ENCODE measurements around the gene GRID1.

GRID1 gene

GRCh38 chr10:86144301-86144700, 222.3 kb downstream of the GRID1 start:
- Histone ChIP-seq H3K27me3 (ENCODE audit: control insufficient read depth in 1 of 2, insufficient read depth in 1 of 2, low read length in 2 of 2) (no peaks in the 10 kb centered on the region), H3K4me1 (ENCODE audit: control insufficient read depth, insufficient read depth, low read depth, low read length) (no peaks in the 10 kb centered on the region), H3K14ac (ENCODE audit: low read length in 2 of 2) (no peak overlapping the region), H4K91ac (ENCODE audit: low read length) (no peak overlapping the region), H2BK120ac (ENCODE audit: low read depth, low read length) (no peak overlapping the region), H3K4me2 (ENCODE audit: low read length, poor library complexity, severe bottlenecking) (no peak overlapping the region), H3K4me3 (ENCODE audit: insufficient read depth in 1 of 2, low read depth in 1 of 2, low read length in 2 of 2) (no peak overlapping the region), H3K27ac (ENCODE audit: low read length, poor library complexity, severe bottlenecking) (no peak overlapping the region), H4K8ac (ENCODE audit: low read length) (no peak overlapping the region), H3K23ac (ENCODE audit: low read length in 2 of 2) (no peak overlapping the region), H2AK5ac (ENCODE audit: low read length, severe bottlenecking) (no peak overlapping the region), H3K79me1 (replicated peaks; ENCODE audit: low read length, poor library complexity, severe bottlenecking) (no peaks in the 10 kb centered on the region), H2AFZ (ENCODE audit: low read depth, low read length) (no peak overlapping the region), H2BK12ac (ENCODE audit: low read length in 2 of 2) (no peak overlapping the region), H2BK5ac (ENCODE audit: low read depth, low read length, poor library complexity, severe bottlenecking) (no peak overlapping the region), H3K18ac (ENCODE audit: low read depth in 1 of 2, low read length in 2 of 2) (no peak overlapping the region), H2BK15ac (ENCODE audit: low read depth, poor library complexity, severe bottlenecking) (no peak overlapping the region), H3K9me3 (ENCODE audit: control insufficient read depth, low read length) (no peaks in the 10 kb centered on the region), H3K4ac (ENCODE audit: low read depth in 1 of 2, low read length in 2 of 2) (no peak overlapping the region), H3K9ac (ENCODE audit: low read length) (no peak overlapping the region), H3K36me3 (ENCODE audit: control insufficient read depth in 1 of 2, insufficient read depth in 2 of 2, low read depth in 1 of 2, low read length in 2 of 2) (no peaks in the 10 kb centered on the region)
- WGBS: 84% methylated on average over 8 of the region's 8 CpGs
- no peak for DNase-seq

GRCh38 chr10:86141896-86142295, 224.7 kb downstream of the GRID1 start:
- H2BK120ac ChIP-seq (ENCODE audit: low read depth, low read length): no peak overlapping the region
- no peak overlapping the region for H2BK5ac ChIP-seq (ENCODE audit: low read depth, low read length, poor library complexity, severe bottlenecking)

GRCh38 chr10:86139066-86139657, 227.4 kb downstream of the GRID1 start:
- DNase-seq: no peak
- Histone ChIP-seq H3K14ac (ENCODE audit: low read length in 2 of 2) (no peak overlapping the region), H3K4me1 (ENCODE audit: control insufficient read depth, insufficient read depth, low read depth, low read length) (no peaks in the 10 kb centered on the region), H2AFZ (ENCODE audit: low read depth, low read length) (no peak overlapping the region), H2AK5ac (ENCODE audit: low read length, severe bottlenecking) (no peak overlapping the region), H2BK120ac (ENCODE audit: low read depth, low read length) (no peak overlapping the region), H3K4me3 (ENCODE audit: insufficient read depth in 1 of 2, low read depth in 1 of 2, low read length in 2 of 2) (no peak overlapping the region), H4K8ac (ENCODE audit: low read length) (no peak overlapping the region), H3K27ac (ENCODE audit: low read length, poor library complexity, severe bottlenecking) (no peak overlapping the region), H3K79me1 (replicated peaks; ENCODE audit: low read length, poor library complexity, severe bottlenecking) (no peaks in the 10 kb centered on the region), H4K91ac (ENCODE audit: low read length) (no peak overlapping the region), H3K9me3 (ENCODE audit: control insufficient read depth, low read length) (no peaks in the 10 kb centered on the region), H3K23ac (ENCODE audit: low read length in 2 of 2) (no peak overlapping the region), H3K18ac (ENCODE audit: low read depth in 1 of 2, low read length in 2 of 2) (no peak overlapping the region), H3K9ac (ENCODE audit: low read length) (no peak overlapping the region), H2BK5ac (ENCODE audit: low read depth, low read length, poor library complexity, severe bottlenecking) (no peak overlapping the region), H3K36me3 (ENCODE audit: control insufficient read depth in 1 of 2, insufficient read depth in 2 of 2, low read depth in 1 of 2, low read length in 2 of 2) (no peaks in the 10 kb centered on the region), H2BK15ac (ENCODE audit: low read depth, poor library complexity, severe bottlenecking) (no peak overlapping the region), H3K4ac (ENCODE audit: low read depth in 1 of 2, low read length in 2 of 2) (no peak overlapping the region), H3K4me2 (ENCODE audit: low read length, poor library complexity, severe bottlenecking) (no peak overlapping the region), H2BK12ac (ENCODE audit: low read length in 2 of 2) (no peak overlapping the region), H3K27me3 (ENCODE audit: control insufficient read depth in 1 of 2, insufficient read depth in 1 of 2, low read length in 2 of 2) (no peaks in the 10 kb centered on the region)
- 61% methylated on average over 11 of the region's 11 CpGs for WGBS

More at GRCh38 chr10:86141896-86142295, 224.7 kb downstream of the GRID1 start:
- H2AFZ ChIP-seq (ENCODE audit: low read depth, low read length): no peak overlapping the region
- no peak overlapping the region for H4K8ac ChIP-seq (ENCODE audit: low read length)
- no peaks in the 10 kb centered on the region for H3K9me3 ChIP-seq (ENCODE audit: control insufficient read depth, low read length)
- H3K36me3 ChIP-seq (ENCODE audit: control insufficient read depth in 1 of 2, insufficient read depth in 2 of 2, low read depth in 1 of 2, low read length in 2 of 2): no peaks in the 10 kb centered on the region
- H3K4ac ChIP-seq (ENCODE audit: low read depth in 1 of 2, low read length in 2 of 2): no peak overlapping the region
- no peak overlapping the region for H3K27ac ChIP-seq (ENCODE audit: low read length, poor library complexity, severe bottlenecking)
- no peaks in the 10 kb centered on the region for H3K79me1 ChIP-seq (replicated peaks; ENCODE audit: low read length, poor library complexity, severe bottlenecking)
- H3K18ac ChIP-seq (ENCODE audit: low read depth in 1 of 2, low read length in 2 of 2): no peak overlapping the region
- H3K4me2 ChIP-seq (ENCODE audit: low read length, poor library complexity, severe bottlenecking): no peak overlapping the region
- H4K91ac ChIP-seq (ENCODE audit: low read length): no peak overlapping the region
- H3K27me3 ChIP-seq (ENCODE audit: control insufficient read depth in 1 of 2, insufficient read depth in 1 of 2, low read length in 2 of 2): no peaks in the 10 kb centered on the region
- no peak for DNase-seq
- H2BK12ac ChIP-seq (ENCODE audit: low read length in 2 of 2): no peak overlapping the region
- no peak overlapping the region for H2BK15ac ChIP-seq (ENCODE audit: low read depth, poor library complexity, severe bottlenecking)
- no peak overlapping the region for H3K9ac ChIP-seq (ENCODE audit: low read length)
- no peak overlapping the region for H3K14ac ChIP-seq (ENCODE audit: low read length in 2 of 2)
- H2AK5ac ChIP-seq (ENCODE audit: low read length, severe bottlenecking): no peak overlapping the region
- 82% methylated on average over 4 of the region's 5 CpGs for WGBS
- H3K4me1 ChIP-seq (ENCODE audit: control insufficient read depth, insufficient read depth, low read depth, low read length): no peaks in the 10 kb centered on the region
- no peak overlapping the region for H3K4me3 ChIP-seq (ENCODE audit: insufficient read depth in 1 of 2, low read depth in 1 of 2, low read length in 2 of 2)
- H3K23ac ChIP-seq (ENCODE audit: low read length in 2 of 2): no peak overlapping the region

GRCh38 chr10:86138551-86139065, 228.0 kb downstream of the GRID1 start:
- Histone ChIP-seq H3K27ac (ENCODE audit: low read length, poor library complexity, severe bottlenecking) (no peak overlapping the region), H2BK12ac (ENCODE audit: low read length in 2 of 2) (no peak overlapping the region), H3K4me3 (ENCODE audit: insufficient read depth in 1 of 2, low read depth in 1 of 2, low read length in 2 of 2) (no peak overlapping the region), H2AK5ac (ENCODE audit: low read length, severe bottlenecking) (no peak overlapping the region), H3K14ac (ENCODE audit: low read length in 2 of 2) (no peak overlapping the region), H3K4me1 (ENCODE audit: control insufficient read depth, insufficient read depth, low read depth, low read length) (no peaks in the 10 kb centered on the region), H3K23ac (ENCODE audit: low read length in 2 of 2) (no peak overlapping the region), H2BK15ac (ENCODE audit: low read depth, poor library complexity, severe bottlenecking) (no peak overlapping the region), H4K8ac (ENCODE audit: low read length) (no peak overlapping the region), H2BK120ac (ENCODE audit: low read depth, low read length) (no peak overlapping the region), H3K27me3 (ENCODE audit: control insufficient read depth in 1 of 2, insufficient read depth in 1 of 2, low read length in 2 of 2) (no peaks in the 10 kb centered on the region), H2BK5ac (ENCODE audit: low read depth, low read length, poor library complexity, severe bottlenecking) (no peak overlapping the region), H3K9ac (ENCODE audit: low read length) (no peak overlapping the region), H3K4ac (ENCODE audit: low read depth in 1 of 2, low read length in 2 of 2) (no peak overlapping the region), H3K79me1 (replicated peaks; ENCODE audit: low read length, poor library complexity, severe bottlenecking) (no peaks in the 10 kb centered on the region), H2AFZ (ENCODE audit: low read depth, low read length) (no peak overlapping the region), H4K91ac (ENCODE audit: low read length) (no peak overlapping the region), H3K9me3 (ENCODE audit: control insufficient read depth, low read length) (no peaks in the 10 kb centered on the region), H3K18ac (ENCODE audit: low read depth in 1 of 2, low read length in 2 of 2) (no peak overlapping the region), H3K36me3 (ENCODE audit: control insufficient read depth in 1 of 2, insufficient read depth in 2 of 2, low read depth in 1 of 2, low read length in 2 of 2) (no peaks in the 10 kb centered on the region), H3K4me2 (ENCODE audit: low read length, poor library complexity, severe bottlenecking) (no peak overlapping the region)
- DNase-seq: no peak
- WGBS: 89% methylated on average over 18 of the region's 18 CpGs

Data from mesenchymal stem cell (in vitro differentiated cells and primary cell).